Cortex of kidney (tissue), 1 donor: Measurements from ENCODE around the gene TOM1L2.
A peak's percentile ranks its signal among the peaks of the same experiment; 100 is the strongest.

Source experiments
- DNase-seq: peaks from one replicate; lab custom pipeline; 2025; lab: John Stamatoyannopoulos, UW

Gene TOM1L2

DNA sequence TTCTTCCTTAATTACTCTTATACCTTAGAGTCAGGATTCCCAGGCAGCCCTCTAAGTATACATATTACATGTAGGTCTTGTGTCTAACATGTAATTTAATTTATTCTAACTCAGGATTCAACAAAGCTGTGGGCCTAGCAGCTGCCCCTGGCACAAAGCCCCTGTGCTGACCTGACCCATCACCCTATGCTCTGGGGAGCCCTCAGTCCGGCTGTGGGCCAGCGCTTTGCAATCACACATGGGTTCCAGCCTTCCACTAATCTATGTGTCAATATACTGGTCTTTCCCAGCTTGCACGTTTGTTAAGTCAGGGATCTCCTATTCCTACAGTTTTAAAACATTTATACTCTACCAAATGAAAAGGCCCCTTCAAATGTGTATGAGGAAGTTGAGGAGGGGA, 72.7 kb downstream of the TOM1L2 start:
- DNase-seq, result no peak

DNA sequence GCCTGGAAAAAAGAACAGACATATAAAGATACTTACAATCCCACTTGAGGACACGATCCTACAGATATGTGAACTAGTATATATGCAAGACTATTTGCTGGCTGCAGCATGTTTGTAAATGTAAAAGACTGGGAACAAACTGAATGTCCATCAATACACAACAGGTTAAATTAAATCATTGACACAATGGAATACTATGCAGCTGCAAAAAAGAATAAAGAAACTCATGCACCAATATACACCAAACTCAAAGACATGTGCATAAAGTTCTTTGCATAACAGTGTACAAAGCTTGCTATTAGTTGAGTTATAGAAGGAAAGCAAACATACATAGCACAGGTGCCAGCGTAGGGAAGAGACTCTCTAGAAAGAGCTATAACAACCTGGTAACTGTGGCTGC, 73.5 kb downstream of the TOM1L2 start:
- no peak for DNase-seq

DNA sequence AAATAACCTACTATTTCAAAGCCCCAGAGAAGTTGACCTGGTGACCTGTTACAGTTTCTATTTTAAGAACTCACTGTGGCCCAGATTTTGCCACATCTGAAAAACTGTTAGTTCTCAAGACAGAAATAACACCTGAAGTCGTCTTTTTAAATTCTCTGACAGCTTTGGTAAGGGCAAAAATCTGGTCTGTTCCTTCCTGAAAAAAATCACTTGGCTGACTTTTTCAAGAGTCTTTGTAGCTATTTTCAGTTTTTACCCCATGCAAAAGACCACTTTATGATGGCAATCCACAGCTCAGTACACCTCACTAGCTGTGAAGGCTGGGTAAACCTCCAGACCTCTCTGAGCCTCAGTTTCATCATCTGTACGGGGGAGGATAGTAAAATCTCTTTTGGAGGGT, 74.8 kb downstream of the TOM1L2 start:
- no peak for DNase-seq

DNA sequence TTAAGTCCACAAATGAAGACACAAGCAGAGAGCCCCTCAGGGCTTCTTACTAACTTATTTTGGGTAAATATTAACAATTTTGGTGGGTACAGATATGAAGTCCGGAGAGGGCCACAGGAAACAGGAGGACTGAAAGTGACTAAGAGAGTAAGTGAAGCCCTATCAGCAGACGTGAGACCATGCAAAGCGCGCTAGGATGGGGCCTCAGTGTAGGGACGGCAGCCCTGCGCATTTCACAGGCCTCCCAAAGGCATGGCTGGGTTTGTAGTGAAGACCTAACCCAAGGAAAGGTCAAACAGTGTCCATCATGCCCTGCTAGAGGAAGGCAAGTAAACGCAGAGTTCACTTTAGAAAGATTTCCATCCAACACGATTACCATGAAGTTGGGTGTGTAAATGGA, 75.5 kb downstream of the TOM1L2 start:
- no peak for DNase-seq

DNA sequence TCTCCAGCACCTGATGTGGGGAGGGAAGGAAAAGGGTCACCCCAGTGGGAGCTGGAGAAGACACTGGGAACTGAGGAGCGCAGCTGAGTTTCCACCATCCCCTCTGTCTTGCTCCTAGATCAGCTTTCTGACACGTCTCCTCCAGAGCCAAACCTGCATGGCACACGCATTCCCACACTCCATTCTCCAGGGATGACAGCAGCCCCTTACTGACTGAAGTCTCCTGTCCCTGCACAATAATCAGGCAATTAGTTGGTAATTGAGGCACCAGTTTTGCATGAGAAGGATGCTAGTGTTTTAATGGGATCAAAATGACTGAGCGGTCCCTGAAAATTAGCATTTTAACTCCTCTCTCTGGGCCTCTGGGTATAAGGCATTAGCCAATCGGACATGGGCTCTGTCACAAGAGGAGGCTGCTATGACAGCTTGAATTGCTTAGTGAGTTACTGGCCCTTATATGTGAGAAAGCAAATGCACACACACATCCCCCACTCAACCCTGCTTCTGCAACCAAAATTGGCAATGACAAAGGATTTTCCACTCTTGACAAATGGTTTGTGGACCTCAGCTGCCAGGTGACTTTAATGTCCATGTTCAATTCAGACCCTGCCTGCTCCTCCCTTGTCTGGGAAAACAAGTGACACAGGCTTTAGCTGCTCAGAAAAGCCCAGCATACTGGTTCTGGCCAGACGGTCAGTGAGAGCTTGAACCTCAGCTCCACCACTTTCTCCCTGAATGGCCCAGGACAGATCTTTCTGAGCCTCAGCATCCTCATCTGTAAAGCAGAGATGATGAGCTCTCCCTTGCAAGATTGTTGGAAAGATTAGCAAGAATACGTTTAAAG, 78.2 kb downstream of the TOM1L2 start:
- DNase-seq, result no peak

DNA sequence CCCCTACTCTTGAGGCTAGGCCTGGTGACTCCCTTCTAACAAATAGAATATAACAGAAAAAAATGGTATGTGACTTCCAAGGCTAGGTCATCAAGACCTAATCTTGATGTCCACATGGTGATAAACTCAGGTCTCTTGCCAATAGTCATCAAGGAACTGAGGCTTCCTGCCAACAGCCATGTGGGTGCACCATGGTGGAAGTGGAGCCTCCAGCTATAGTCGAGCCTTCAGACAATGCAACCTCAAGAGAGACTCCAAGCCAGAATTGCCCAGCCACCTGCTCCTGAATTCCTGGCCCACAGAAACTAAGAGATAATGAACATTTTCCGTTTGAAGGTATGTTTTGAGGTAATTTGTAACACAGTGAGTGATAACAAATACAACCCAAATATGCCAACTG, 79.5 kb downstream of the TOM1L2 start:
- DNase-seq, result no peak

DNA sequence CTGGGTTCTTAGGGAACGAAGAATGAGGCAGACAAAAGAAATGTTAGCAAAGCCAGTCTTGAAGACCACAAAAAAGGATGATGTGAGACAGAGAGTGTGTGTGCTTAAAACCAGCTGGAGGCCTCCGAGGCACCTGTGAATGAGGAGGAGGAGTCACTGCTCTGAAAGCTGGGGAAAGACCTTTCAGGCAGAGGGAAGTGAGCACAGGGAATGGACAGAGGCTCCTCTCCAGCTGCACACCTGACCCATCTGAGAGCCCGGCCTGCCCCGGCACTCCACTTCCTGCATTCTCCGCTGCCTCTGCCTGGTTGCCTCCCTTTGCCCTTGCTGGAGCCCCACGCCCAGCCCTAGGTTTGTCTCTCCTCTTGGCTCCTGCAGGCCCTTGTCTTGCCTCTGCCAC, 80.2 kb downstream of the TOM1L2 start:
- DNase-seq, result no peak

DNA sequence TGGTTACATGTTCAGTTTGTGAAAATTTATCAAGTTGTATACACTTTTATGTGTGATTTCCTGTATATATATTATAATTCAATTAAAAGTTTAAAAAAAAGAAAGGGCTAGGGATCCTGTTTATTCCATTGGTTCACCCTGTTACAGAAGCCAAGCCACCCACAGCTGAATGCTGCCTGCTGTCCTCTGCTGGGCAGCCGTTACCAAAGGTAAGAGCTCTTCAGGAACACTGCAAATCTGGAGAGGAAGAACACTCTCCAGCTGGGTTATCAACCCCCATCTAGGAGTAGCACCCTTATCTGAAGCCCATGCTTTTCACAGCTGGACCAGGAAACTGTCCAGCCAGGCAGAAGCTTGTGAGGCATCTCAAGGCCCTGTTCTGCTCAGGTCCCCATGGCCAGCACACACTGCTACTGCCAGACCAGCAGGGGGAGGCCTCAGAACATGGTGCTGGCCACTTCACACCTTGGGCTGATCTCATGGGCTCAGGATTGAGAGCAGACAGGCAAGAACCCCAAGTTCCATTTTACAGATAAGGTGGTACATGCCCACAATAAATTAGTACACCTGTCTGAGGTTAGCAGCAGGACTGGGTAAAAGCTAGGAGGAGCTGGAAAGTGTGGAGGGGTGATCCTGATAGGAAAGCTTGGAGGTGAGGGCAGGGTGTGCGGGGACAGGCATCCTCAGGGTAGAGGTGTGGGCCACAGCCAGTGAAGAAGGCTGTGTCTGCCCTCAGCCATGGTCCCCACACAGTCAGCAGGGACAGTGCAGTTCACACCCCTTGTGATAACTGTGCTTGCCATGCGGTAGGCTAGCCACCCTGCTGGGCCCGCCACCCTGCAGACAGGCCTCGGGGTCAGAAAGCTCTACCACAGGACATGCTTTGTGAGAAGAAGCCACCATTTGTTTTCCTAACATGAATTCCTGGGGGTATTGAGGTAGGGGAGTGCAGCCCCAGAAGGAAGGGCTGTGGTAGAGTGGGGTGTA, 81.1 kb downstream of the TOM1L2 start:
- DNase-seq, result no peak

DNA sequence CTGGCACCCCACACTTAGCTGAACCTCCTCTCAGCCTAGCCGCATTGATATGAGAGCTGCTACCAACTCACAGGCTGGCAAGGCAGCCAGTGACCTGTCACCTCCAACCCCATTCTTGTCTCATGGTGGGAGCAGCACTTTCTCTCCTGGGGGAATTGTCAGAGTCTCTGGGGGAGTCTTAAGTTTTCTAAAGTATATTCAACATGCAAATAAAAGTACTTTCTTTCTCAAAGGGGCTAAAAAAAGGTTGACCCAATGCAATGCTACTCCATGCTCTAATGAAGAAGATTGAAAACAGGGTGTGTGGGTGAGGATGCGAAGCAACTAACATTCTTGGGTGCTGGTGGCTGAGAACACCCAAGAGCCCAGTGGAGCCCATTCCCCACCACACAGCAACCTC, 82.3 kb downstream of the TOM1L2 start:
- no peak for DNase-seq

DNA sequence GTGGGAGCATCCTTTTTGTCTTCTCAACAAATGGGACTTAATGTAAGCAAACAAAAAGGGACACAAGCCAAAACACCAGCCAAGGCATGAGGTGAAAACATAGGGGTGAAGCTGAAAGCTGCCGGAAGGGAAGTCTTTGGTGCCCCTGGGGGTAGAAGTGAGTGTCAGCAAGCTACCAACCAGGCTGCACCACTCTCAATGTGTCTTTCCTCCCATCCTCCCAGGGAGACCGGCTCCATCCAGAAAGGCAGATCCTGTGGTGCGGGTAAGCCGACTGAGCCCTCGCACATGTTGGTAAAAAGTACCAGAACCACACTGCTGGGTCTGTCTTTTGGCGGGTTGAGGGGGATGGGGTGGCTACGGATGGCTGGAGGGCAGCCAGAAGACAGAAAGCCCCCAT, 83.4 kb downstream of the TOM1L2 start:
- no peak for DNase-seq

DNA sequence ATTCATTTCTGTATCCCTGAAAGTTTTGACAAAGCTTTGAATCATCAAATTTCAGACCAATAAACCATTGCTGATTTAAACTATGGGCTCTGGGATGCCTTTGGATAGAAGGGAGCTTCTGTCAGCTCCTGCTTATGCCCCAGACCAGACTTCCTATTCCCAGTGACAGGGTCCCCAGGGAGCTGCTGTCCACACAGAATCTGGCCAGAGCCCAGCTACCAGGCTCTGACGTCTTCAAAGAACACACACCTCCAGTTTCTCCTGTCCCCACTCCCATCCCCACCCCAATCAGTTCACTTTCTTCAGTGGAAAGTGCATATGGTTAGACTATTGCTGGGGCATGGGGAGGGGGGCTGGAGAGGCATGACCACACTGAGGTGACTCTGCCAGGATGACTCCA, 83.8 kb downstream of the TOM1L2 start:
- DNase-seq, result no peak

DNA sequence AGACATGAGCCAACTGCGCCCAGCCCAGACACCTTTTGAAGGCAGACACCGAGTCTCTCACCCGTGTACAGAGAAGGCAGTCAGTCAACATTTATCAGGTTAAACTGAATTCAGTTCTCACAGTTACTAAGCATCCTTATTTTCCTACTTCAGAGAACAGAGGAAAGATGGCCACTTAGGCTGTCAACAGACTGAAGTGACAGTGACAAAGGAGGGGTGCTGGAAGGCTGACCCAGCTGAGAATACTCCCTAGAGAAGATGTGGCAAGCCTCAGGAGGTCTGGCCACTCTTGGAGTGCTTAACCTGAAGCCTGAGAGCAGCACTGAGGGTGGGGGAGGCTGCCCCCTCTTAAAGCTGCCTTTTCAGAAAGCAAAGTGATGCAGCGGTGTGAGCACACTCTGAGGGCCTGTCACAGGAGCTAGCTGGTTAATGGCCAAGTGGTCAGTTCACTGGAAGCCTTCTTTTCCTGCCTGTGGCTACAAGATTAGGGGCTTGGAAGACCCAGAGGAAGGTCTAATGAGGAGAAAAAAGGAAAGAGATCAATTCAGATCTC, 84.4 kb downstream of the TOM1L2 start:
- no peak for DNase-seq

DNA sequence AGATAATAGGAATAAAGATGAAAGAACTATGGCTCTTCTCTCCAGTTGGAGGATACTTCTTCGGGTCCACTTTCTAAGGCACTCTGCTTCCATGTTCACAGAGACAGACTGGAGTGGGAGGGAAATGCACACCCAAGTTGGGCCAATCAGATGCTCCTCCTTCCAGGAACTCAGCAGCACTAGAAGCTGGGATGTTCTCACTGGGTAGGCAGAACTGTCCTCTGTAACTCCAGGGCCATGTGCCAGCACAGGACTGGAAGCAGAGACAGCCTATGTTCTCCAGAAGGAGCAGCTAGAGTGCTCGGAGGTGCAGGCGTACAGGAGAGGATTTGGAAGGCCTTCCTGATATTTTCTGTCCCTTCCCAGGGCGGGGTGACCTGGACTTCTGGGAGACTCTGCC, 85.5 kb downstream of the TOM1L2 start:
- no peak for DNase-seq

DNA sequence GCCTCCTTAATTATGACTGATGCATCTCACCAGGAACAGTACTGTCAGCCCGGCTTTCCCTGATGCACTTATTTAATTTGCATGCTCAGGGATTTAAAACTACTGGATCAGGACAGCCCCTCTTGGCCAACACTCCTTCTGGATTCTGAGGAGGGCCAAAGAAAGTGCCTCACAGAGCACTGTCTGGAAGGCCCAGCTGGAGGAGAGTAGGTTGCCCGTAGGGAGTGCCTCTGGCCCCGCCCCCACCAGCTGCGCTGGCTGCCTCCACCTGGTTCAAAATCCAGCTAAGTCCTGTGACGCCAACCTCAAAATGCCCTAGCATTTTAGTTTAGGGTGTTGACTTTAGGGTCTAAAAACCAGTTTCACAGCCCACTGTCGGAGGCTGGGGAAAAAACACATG, 86.0 kb downstream of the TOM1L2 start:
- DNase-seq, result no peak

DNA sequence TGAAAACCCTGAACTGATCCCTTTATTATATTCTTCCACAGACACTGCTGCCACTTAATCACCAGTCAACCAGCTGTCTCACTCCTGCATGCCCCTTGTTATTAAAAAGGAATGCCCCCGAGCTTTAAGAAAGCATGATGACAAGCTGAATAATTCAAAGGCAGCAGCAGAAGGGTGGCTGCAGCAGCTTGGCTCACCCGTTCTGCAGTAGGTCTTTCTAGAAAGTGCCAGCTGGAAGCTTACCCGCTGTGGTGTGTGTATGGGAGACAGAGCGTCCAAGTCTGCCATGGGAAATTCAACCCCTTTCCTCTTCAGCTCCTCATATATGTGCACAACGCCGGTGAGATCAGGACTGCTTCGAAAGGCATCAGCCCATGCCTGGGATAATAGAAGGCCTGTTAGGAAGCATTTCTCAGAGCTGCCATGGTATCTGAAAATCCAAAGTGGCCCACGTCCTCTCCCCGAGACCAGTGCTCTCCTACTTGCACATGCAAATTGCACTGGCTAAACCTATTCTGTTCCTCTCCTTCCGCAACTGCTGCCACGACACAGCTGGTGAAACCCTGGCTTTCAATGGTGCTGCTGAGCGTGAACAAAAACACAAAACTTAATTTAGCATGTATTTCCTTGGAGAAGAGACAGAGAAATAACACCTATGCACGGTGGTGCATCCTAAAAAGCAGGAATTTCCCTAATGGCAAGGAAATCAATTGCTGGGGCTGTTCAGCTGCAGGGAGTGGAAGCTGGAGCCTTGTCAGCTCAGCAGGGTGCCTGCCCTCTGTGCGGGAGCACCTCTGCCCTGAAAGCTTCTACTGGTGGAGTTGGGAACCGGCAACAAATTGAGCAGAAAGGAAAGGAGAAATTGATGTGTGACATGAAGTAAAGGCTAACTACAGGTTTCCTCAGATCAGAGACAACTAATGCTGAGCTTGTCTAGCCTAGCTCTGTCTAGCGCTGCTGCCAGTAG, 87.5 kb downstream of the TOM1L2 start:
- DNase-seq, result no peak

DNA sequence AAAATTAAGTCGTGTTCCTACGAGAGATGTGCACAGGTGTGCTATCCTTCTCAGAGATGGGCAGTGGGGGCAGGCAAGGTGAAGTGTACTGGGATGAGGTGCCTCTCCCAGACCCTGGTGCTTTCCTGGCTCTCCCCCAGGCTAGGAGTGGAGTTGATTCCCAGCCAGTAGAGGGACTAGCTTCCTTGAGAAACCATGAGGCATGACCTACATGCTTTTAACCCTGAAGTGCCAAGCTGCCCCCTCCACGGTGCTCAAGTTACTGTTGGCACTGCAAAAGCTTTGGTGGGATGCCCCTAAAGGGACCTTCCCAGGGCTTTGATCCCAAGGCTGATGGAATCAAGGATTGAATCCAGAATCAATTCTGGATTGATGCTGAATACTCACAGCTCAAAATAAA, 88.4 kb downstream of the TOM1L2 start:
- DNase-seq, result no peak

DNA sequence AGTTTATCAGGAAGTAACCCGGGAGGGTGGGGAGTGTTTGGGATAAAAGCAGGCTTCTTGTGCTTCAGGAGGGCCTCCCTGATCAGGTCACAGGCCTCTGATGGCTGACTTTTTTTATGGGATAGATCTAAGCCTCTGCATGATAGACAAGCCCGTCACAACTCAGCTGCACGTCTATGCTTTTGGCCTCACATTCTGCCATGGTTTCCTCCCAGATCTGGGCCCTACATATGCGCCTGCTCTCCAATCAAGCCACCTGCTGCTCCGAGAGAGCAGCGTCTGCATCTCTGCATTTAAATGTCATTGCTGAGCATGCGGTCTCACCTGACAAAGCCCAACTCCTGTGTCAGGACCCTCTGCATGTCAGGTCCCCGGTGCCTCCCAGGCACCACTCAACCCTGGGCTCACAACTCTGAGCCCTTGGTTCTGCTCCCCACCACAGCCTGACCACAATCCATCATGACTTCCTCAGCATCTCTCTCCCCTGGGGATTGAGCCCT, 90.1 kb downstream of the TOM1L2 start:
- DNase-seq, result no peak

DNA sequence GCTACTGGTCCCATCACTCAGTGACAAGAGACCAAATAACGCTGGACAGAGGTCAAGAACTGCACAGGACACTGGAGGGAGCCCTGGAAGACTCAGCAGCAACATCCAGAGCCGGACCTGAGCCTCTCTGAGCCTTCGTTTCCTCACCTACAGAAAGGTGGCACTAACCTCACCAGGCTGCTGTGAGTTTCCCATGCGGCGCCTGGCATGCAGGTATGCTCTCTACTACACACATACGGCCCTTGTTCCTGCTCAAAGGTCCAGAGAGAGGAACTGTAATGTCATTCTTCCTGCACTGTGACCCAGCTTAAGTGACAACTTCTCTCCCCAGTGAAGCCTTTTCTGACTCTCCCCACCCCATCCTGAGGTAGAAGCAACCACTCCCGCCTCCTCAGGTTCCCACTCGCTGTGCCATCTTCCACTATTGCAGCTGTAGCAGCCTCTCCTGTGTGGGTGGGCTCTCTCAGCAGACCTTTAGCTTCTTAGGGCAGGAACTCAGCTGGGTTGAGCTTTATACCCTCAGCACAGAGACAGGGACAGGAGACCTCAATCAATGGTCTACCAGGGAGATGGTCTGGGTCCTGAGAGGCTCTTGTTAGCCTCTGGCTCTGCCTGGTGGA, 91.5 kb downstream of the TOM1L2 start:
- DNase-seq, result no peak

DNA sequence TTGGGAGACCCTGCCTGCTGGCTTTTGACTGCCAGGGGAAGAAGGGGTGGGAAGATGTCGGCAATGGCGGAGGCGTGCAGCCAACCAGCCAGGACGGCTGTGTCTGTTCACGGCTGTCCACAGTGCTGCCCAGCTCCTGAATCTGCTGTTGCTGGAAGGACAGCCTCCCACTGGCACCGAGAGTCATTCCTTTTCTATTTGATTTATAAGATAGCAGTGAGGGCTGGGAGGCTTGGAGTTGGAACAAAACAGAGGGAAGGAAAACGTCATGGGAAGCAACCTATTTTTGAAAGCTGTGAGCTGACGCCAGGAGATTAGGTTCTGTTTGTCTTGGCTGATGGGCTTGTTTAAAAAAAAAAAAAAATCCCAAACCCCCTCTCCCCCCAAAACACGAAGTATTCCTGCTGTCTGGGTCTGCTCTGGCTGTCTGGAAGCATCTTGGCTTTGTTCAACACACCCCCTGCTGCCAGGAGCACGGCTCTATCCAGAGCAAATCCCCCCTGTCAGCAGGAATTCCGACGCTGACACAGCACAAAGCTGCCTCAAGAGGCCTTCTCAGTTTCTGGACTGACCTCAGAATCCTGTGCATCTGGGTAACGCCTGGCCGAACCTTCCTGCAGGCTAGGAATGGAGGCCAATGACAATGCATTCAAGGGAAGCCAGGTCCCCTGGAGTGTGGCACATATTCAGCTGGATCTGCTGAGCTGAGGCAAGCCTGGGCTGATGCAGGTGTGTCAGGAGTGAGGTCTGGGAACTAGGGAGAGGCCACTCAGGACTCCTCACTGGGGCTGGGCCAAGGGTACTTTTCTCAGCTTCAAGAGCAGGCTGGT, 94.5 kb downstream of the TOM1L2 start:
- DNase-seq, result peak; percentile 27

DNA sequence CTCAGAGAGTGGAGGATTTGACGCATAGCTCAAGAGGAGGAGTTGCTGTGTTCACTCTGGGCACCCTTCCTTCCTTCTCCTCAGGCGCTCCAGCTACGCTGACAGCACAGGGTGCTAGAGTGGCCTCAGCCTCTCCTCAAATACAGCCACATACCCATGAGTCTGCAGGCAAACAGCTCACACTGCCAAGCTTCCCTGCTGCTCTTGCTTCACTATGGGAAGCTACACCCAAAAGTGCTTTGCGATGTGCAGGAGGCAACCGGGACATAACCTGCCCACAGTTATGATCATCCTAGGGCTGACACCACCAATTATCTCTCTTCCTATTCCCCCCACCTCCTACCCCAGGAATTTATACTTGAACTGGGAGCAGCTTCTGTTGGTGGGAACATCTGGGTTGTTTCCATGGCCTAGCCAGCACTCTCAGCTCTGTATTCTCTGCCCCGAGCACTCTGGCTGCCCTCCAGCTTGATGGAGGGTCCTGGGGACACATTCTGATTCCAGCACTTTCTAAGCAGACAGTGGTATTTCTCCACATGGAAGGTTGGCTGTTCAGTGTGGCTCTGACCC, 95.2 kb downstream of the TOM1L2 start:
- no peak for DNase-seq
